ENCODE measurements around the gene FOXD4L1.
"Not testable (repeated sequence)": the region's sequence is repeated elsewhere in the genome, so short reads cannot be mapped to it uniquely, and the experiment has no call there.

GRCh38 chr2:113508187-113508586 is 9.7 kb downstream of the FOXD4L1 start:
- TF ChIP-seq, protein P1, sequence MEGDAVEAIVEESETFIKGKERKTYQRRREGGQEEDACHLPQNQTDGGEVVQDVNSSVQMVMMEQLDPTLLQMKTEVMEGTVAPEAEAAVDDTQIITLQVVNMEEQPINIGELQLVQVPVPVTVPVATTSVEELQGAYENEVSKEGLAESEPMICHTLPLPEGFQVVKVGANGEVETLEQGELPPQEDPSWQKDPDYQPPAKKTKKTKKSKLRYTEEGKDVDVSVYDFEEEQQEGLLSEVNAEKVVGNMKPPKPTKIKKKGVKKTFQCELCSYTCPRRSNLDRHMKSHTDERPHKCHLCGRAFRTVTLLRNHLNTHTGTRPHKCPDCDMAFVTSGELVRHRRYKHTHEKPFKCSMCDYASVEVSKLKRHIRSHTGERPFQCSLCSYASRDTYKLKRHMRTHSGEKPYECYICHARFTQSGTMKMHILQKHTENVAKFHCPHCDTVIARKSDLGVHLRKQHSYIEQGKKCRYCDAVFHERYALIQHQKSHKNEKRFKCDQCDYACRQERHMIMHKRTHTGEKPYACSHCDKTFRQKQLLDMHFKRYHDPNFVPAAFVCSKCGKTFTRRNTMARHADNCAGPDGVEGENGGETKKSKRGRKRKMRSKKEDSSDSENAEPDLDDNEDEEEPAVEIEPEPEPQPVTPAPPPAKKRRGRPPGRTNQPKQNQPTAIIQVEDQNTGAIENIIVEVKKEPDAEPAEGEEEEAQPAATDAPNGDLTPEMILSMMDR (tag by site-specific recombination; IDR thresholded peaks at IDR 0.05) = not testable (repeated sequence)
- TF ChIP-seq ZNF140 (tag by site-specific recombination; IDR thresholded peaks at IDR 0.05); REPIN1 (tag by site-specific recombination; IDR thresholded peaks at IDR 0.05; ENCODE audit: low read depth); ZFP41 (tag by site-specific recombination; IDR thresholded peaks at IDR 0.05; ENCODE audit: borderline replicate concordance); ZNF157 (tag by site-specific recombination; IDR thresholded peaks at IDR 0.05); ZBTB8A (tag by site-specific recombination; IDR thresholded peaks at IDR 0.05); ZNF571 (tag by site-specific recombination; IDR thresholded peaks at IDR 0.05); ZNF266 (tag by site-specific recombination; IDR thresholded peaks at IDR 0.05; ENCODE audit: low read depth); ZNF510 (tag by site-specific recombination; IDR thresholded peaks at IDR 0.05; ENCODE audit: insufficient replicate concordance): not testable (repeated sequence)
- TF ChIP-seq, protein P2, sequence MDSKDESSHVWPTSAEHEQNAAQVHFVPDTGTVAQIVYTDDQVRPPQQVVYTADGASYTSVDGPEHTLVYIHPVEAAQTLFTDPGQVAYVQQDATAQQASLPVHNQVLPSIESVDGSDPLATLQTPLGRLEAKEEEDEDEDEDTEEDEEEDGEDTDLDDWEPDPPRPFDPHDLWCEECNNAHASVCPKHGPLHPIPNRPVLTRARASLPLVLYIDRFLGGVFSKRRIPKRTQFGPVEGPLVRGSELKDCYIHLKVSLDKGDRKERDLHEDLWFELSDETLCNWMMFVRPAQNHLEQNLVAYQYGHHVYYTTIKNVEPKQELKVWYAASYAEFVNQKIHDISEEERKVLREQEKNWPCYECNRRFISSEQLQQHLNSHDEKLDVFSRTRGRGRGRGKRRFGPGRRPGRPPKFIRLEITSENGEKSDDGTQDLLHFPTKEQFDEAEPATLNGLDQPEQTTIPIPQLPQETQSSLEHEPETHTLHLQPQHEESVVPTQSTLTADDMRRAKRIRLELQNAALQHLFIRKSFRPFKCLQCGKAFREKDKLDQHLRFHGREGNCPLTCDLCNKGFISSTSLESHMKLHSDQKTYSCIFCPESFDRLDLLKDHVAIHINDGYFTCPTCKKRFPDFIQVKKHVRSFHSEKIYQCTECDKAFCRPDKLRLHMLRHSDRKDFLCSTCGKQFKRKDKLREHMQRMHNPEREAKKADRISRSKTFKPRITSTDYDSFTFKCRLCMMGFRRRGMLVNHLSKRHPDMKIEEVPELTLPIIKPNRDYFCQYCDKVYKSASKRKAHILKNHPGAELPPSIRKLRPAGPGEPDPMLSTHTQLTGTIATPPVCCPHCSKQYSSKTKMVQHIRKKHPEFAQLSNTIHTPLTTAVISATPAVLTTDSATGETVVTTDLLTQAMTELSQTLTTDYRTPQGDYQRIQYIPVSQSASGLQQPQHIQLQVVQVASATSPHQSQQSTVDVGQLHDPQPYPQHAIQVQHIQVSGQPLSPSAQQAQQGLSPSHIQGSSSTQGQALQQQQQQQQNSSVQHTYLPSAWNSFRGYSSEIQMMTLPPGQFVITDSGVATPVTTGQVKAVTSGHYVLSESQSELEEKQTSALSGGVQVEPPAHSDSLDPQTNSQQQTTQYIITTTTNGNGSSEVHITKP (tag by site-specific recombination; IDR thresholded peaks at IDR 0.05) = peak; percentile 75
